GM21825 (cell line): Measurements from ENCODE around the gene IFIT3.
"Not testable (repeated sequence)": the region's sequence is repeated elsewhere in the genome, so short reads cannot be mapped to it uniquely, and the experiment has no call there.

Source experiments
- ATAC-seq: cut with Tn5 transposase; IDR thresholded peaks from one replicate; pipeline ENCODE4 v1.9.1; 2021; ENCODE audit warnings: mild to moderate bottlenecking, moderate library complexity; ENCODE audit not compliant: unreplicated experiment

IFIT3 gene

GRCh38 chr10:89327803-89328441 is at the start of gene IFIT3:
IFIT3 (plus strand) TSS chr10:89327997; CDS start chr10:89328074, 77 bp downstream.
- no peak for ATAC-seq

GRCh38 chr10:89278034-89278535 is 49.7 kb upstream of the IFIT3 start:
- ATAC-seq: no peak

GRCh38 chr10:89278900-89279392 is 48.9 kb upstream of the IFIT3 start:
- ATAC-seq: no peak

- ATAC-seq: no peak
Measured at GRCh38 chr10:89279421-89279869, 48.4 kb upstream of the IFIT3 start.

- ATAC-seq: no peak
Measured at GRCh38 chr10:89280508-89280907, 47.3 kb upstream of the IFIT3 start.

GRCh38 chr10:89281606-89282395 is 46.0 kb upstream of the IFIT3 start:
- no peak for ATAC-seq

- ATAC-seq: no peak
Measured at GRCh38 chr10:89283025-89283935, 44.5 kb upstream of the IFIT3 start.

GRCh38 chr10:89283936-89284475 is 43.8 kb upstream of the IFIT3 start:
- ATAC-seq: no peak

- not testable (repeated sequence) for ATAC-seq
Measured at GRCh38 chr10:89284711-89285110, 43.1 kb upstream of the IFIT3 start.

- ATAC-seq: not testable (repeated sequence)
Measured at GRCh38 chr10:89285303-89285702, 42.5 kb upstream of the IFIT3 start.

- no peak for ATAC-seq
Measured at GRCh38 chr10:89294721-89295239, 33.0 kb upstream of the IFIT3 start.

GRCh38 chr10:89295597-89295996 is 32.2 kb upstream of the IFIT3 start:
- peak; percentile 52 for ATAC-seq

- ATAC-seq: no peak
Measured at GRCh38 chr10:89296220-89296648, 31.6 kb upstream of the IFIT3 start.

- ATAC-seq: no peak
Measured at GRCh38 chr10:89297356-89297755, 30.4 kb upstream of the IFIT3 start.

- no peak for ATAC-seq
Measured at GRCh38 chr10:89297791-89298190, 30.0 kb upstream of the IFIT3 start.

- ATAC-seq: no peak
Measured at GRCh38 chr10:89299031-89299430, 28.8 kb upstream of the IFIT3 start.

GRCh38 chr10:89301232-89301631 is 26.6 kb upstream of the IFIT3 start:
- ATAC-seq: peak; percentile 24

GRCh38 chr10:89301721-89302445 is 25.9 kb upstream of the IFIT3 start, which contains the start of gene IFIT2:
IFIT2 (plus strand) TSS chr10:89302046; CDS start chr10:89302124, 78 bp downstream.
- peak; percentile 68 for ATAC-seq

- no peak for ATAC-seq
Measured at GRCh38 chr10:89302625-89303024, 25.2 kb upstream of the IFIT3 start.
